ENCODE data around the gene MEF2C.

MEF2C gene

DNA sequence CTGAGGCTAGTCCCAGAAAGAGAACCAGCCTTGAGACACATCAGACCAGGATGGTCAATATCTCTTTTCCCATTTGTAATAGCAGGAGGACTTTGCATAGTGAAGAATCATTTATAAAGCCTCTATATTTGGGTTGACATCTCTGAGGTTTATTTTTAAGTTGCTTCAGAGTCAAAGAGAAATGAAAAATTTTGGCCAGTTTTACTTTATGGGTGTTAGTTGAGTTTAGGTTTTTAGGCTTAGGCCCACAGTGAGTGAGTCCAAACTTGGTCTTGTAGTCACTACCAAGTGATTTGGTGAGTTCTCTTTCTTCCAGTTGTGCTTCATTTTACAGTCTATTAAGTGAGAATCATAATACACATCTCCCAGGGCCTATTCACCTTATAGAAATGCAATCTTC lies 5.3 kb upstream of the MEF2C start:
- DNase-seq = no peak

DNA sequence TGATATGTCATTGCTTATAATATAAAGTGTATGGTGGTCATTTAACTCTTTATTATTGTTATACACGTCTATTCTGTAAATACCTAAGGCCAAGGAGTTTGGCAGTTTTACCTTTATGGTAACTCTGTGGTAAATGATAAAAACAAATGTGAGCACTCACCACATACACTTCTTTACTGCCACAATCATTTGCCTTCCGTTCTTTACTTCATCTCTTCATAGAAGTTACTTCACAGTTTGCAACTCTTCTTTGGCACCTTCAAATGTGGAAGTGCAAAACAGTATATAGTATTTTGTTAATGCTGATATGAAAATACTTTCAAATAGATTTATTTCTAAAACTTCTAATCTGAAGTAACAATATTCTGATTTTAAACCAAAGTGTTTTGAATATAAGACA lies 4.4 kb upstream of the MEF2C start:
- no peak for DNase-seq

DNA sequence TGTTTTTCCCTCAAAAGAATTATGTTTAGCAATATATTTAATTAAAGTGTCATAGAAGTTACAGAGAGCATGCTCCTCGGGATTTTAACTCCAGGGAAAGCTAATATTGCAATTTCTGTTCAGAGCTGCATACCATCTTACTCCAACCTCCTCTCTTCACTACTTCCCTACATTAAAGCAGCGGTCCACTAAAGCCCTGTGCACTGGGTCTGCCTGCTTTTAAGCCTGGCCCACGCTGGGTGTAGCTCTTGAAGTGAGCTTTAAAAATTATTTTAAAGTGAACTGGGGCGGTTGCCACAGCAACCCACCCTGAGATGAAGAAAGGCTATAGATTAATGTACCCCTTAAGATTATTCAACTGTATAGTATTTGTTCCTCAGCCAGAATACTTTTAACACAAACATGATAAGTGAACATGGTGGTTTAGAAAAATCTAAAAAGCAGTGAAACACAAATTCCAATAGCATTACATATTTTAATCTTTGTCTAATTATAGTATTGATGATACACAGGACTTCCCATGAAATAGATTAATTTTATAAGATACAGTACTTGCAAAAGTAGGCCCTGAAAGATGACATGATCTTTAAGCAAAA lies 3.9 kb upstream of the MEF2C start:
- DNase-seq = no peak

DNA sequence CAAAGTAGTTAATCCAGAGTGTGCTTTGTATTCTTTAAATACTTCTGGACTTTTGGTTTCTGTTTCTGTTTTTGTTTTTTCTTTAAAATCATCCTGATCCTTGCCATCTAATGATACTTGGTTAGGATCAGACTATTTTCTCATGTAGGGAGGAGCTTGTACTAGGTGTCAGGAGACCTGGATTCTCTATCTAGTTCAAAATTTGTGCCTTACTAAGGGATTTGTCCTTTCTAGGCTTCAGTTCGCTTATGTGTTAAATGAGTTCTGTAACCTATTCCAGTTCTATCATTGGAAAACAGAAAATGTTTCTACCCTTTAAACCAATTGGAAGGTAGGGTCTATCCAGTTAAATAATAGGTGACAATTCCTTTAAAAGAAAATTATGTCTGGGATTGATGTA lies 3.3 kb upstream of the MEF2C start:
- DNase-seq = no peak

DNA sequence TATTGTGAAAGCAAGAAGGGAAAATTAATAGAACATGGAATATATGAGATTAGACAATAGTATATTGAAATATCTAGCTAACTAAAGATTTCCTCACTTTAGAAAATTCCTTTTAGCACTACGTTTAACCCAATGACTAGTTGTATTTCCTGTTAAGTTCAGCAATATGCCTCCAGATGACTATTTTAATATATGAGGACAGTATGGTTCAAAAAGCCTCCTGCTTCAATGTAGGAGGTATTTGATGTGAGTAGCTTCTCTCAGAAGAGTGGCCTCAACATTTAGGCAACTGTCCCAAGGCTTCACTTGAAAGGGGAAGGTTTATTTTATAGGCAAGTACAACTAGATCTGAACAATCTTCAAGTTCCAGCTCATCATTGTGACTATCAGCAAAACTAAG lies 2.0 kb upstream of the MEF2C start:
- DNase-seq = no peak

DNA sequence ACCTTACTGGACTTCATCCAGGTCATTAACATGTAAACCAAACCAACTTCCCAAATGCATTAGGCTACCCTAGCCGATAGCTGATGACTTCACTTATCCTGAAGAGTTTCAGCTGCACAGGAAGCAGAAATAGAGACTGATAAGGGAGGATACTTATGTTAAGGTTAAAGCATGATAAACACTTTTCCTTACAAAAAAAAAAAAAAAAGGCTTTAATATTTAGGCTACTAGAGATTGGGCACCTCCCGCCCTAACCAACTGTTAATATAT lies 1.6 kb upstream of the MEF2C start:
- no peak for DNase-seq

DNA sequence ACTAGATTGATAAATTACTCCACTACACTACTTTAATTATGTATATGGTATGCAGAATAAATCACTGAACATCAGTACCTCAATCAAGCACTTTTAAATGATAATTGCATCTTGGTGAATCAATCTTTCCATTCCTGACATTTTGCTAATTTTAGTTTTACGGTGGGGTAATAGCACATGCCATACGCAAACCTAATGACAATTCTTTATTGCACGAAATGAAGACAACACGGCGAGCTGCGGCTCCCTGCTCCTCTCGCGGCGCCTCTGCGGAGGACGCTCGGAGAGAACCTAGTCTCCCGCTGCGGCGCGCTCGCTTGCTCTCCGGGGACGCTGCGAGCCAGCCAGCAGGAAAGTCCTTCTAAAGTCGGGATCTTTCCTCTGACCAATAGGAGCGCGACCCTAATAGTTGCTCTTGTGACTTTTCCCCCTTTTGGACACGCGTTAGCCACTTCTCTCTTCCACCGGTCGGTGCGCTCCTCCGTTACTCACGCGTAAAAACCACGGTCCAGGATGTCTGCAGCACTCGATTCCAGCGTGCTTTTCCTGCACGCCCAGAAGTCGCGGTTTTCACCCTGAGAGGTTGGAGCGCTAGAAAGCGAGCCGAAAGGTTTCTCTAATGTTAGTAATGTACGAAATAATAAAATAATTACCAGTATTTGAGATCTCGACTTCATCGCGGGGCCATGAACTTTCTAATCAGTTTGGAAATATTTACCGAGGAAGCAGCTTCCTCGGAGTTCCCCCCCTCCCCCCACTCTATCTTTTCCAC lies 1.0 kb upstream of the MEF2C start:
- DNase-seq = peak in 1 of 5 experiments; percentile 50

DNA sequence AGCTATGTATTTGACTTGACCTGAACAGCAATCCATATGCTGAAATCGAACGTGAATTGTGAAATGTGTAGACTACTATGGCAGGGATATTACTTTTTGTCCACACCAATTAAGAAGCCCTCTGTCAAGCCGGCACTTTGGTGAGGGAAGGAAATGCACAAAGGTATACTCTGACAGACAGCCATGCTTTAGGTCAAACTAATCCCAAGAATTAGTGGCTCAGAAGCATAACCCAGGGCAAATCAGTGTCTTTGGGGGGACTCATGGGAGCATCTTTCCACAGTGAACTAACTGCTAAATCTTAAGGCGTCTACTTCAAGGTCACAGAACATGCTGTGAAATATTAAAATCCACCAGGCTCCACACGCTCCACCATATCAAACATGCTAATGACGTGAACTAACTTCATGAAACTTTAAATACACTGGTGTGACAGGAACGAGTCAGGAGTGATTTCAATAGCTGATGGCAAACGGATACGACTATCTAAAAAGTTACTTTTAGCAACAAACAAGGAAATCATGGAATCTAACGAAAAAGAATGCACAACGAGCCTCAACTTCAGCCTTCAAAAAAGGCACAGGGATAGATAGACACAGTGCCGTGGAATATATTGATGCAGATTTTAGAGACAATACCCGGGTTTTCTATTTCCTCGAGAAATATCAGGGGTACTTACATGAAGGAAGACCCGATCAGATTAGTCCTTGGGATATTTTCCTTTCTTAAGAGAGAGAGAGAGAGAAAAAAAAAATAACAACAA lies 527 bp downstream of the MEF2C start:
- no peak for DNase-seq

DNA sequence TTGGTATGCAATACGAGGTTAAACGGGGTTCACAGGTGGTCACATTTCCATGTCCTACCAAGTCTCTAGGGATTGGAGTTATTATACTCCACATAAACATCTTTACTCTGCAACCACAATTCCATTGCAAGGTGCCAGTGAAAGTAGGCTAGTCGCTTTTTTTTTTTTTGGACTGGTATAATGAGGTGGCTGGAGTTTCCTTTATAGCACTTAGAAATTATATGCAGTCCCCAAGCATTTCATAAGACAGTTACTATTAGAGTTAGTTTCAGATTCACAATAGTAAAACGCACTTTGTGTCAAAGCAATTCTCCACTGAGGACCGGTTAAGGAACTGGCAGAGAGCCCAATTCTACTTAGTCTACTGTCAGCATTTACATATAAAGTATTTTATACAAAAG lies 1.4 kb downstream of the MEF2C start:
- no peak for DNase-seq

DNA sequence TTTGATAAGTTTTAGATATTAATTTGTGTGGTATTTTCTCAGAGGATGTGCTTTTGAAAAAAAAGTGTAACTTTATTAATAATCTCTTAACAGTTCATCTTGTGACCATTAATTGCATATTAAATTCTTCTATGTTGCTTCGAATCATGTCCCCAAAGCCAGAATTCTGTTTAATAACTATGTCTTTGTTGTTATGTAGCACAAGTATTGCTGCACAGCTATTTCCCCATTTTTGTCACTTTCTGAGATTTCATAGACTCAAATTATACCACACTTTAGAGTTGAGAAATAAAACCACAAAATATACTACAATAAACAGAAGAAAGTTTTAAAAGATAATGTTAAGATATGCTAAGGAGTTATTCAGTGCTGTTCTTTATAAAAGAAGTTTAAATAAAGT lies 2.8 kb downstream of the MEF2C start:
- DNase-seq = no peak

DNA sequence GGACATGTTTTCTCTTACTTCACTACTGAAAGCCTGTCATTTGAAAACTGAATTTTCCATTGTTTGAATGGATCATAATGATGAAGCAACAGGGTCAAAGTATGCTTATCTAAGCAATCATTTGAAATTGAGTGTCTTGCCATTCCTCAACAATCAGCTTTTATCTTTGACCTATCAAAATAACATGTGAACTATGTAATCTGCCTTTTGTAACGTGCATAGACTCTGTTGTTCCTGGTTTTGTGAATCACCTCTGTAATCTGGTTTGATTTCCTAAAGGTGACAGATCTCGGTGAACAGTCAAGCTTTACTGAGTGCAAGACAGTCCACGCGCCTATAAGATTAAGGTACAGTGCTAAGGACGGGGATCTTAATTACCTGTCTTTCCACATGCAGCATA lies 3.3 kb downstream of the MEF2C start:
- no peak for DNase-seq

DNA sequence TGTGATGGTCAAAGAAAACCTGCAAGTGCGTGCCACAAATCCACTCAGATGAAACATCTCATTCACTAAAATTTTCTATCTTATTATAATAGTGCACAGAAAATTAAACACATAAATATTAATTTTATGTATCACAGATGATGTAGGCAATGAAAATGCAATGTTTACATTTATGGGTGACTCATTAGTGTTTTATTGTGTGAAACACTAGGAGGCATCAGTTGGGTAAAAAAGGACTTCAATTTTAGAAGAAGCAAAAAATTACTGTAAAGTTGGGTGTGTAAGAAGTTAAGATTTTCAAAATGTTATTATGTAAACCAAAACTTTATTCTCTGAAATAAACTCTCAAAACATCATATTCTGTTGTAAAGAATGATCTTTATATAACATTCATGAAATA lies 4.0 kb downstream of the MEF2C start:
- no peak for DNase-seq

DNA sequence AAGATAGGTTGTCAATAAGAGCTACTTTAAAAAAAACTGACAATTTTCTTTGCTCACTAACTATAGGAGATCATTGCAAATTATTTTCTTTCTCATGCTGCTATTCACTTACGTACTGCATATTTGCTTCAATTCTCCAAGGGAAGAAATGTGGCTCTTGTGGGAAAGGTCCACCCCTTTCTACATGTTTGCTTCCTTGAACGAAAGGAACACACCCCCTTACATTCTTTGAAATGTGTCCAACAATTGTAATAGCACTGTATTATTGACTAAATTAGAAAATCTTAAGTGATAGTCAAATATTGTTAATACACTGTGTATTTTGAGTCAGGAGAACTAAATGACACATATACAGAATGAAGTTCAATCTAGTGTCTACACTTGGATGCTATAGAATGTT lies 5.2 kb downstream of the MEF2C start:
- DNase-seq = no peak

DNA sequence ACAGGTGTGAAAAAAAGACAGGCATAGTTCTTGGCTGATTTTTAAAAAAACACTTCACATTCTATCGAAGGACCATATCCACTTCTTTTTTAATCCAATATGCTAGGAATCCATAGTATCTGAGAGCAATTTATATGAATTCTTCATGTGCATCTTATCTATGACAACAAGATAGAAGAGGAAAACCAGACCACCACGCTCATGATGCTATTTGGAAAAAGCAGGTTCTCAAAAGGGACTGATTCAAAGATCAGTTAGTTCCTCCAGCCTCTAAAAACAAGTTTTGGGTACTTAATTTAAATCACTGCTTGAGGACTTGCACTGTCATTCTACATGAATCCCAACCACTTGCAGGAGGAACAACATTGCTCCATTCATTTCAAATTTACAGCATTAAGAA lies 6.3 kb downstream of the MEF2C start:
- DNase-seq = no peak

DNA sequence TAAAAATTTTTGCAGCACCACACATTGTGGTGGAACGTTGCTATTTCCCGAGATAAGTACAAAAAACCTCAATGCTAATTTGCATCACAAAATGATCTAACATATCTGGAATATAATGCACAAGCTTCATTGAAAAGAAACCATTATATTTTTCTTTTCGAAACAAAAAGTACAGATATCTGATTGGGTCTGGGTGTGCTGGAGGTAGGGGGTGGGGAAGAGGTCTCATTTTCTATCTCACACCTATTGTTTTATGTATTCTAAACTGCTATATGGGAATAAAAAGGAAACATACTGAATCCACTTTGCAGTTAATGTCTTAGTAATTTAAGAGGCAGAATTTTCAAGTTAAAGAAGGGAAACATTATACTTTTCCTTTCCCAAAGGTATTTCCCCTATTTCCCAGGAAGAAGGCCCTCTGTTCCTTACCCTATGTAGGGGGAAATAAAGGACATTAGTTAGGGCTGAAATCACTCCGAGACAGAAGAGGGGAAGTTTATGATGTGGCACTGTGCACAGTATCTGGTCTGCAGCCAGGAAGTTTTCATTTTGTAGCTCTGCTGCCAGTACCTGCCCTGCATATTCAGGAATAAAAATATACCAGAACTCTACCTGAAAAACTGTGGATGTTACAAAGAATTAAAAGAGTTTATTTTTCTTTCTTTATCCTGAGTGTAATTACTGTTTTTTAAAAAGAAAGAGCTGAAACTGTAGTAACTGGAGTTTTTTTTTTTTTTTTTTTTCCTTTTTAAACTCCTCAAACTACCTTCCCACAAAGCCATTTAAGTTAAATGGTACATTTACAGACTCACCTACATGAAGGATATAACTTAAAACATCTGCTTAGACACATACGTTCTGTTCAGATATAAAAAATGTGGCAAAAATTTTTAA lies 7.4 kb downstream of the MEF2C start:
- DNase-seq = no peak

DNA sequence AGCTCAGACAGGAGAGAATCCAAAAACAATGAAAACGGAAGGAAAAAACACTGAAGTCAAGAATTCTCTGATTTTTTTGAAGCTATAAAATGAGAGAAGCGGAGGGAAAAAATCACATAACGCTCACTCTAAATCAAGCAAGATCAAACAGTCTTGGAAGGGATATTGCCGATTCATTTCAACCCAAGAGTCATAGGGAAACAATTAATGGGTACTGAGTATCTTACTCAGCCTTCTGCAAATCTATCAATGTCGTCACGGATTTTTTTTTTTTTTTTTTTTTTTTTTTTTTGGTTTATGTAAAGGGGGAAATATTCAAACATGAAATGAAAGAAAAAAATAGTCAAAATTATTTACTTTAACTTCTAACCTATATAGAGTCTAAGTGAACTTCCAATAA lies 9.5 kb downstream of the MEF2C start:
- no peak for DNase-seq

DNA sequence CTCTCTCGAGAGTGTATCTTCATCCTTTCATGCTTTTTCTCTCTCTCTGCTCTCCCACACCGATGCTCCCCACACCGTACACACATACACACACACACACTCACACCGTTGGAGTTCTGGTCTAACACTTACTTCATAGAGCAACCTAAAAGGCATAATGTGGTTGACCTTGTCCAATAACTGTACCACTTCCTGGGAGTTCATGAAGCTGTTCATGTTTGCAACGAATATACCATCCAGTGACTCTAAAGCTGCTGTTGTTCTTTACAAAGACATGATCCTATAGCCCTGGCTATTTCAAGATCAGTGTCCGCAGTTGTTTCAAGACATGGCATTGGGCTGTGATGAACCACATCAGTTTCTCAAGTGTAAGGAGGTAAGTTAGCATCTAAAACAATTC lies 10.0 kb downstream of the MEF2C start:
- DNase-seq = no peak

DNA sequence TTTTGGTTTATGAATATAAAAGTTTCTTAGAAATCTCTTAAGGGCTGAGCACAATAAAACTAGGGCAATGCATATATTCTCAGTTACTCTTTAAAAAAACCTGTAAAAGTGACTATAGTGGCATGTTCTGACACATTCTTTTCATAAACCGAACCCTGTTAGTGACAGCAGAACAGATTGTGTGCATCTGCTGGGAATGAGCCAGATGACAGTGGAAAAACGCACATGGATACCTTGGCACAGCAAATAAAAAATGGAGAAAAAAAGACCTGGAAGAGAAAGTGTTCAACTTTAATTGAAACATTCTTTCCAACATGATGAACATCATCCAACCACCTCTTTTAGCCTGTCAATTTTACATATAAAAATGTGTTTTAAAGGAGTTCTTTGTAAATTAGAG lies 12.7 kb downstream of the MEF2C start:
- DNase-seq = no peak

DNA sequence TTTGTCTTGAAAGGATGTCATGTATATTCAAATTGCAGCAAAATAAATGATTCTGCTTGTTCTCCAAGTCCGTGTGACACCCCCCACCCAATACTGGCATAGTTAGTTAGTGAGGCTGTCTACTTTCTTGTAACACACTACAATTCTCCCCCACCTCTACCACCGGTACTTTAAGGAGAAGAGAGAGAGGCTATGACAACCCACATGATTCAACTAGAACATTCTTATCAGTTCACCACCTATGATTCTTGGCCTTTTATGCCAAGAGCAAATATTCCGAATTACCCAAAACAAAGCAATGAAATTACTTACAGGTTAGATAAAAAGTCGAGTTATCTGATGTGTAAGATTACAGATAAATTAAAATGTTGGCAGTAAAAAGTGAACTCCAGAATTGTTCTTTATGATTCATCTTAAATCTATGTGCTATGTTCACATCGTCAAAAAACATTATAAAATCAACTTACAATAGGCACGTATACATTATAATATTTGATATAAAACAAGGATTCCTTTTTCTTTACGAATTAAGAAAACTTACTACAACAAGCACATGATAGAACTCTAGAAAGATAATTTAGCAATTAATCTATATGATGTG lies 14.4 kb downstream of the MEF2C start:
- DNase-seq = no peak

DNA sequence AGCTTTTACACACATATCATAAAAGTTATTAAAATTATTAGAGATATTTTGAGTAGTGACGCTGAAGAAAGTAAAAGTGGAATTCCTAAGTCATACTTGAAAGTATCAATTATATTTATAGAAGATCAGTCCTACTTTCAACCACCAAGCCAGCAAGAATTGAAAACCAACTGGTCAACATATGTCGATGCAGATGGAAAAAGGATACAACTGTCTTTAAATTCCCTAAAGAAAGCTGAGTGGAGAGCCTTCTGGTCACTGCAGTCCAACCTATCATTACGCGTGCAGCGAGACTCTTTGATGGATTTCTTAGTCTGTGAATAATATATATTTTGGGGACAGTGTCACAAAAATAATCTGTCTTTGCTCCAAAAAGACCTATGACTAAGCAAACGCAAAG lies 15.3 kb downstream of the MEF2C start:
- DNase-seq = no peak

DNA sequence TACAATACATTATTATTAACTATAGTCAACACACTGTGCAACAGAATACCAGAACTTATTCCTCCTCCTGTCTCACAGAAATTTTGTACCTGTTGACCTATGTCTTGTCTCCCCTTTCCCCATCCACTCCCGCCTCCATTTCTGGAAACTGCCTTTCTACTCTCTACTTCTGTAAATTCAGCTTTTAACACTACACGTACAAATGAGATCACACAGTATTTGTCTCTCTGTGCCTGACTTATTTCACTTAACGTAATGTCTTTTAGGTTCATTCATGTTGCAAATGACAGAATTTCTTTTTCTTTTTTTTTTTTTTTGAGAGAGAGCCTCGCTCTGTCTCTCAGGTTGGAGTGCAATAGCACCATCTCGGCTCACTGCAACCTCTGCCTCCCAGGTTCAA lies 19.5 kb downstream of the MEF2C start:
- DNase-seq = no peak

DNA sequence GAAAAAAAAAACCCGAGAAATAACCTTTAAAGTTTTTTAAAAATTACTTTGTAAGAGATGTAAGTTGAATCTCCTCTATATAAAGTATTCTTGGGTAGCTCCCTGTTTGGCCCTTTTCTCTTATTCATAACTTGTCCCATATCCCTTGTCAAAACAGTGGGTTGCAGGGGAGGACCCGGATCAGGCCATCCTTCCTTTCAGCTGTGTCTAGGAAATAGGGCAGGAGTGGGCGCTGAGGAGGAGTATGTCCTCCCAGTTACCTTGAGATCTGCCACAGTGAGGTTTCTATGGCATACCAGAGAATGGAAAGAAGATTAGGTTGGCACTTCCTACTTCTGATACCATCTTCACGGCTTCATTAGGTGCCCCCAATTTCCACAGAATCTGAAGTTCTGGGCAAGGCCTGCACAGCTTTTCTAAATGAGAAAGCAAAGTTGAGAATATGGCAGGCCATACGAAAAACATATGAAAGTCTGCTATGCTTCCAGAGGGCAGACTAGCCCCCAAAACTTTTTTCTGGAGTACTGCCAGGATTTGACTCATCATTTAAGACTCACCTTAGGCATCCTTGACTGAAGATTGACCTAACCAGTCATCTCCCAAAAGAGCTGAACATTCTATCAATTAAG lies 20.3 kb downstream of the MEF2C start:
- DNase-seq = no peak

DNA sequence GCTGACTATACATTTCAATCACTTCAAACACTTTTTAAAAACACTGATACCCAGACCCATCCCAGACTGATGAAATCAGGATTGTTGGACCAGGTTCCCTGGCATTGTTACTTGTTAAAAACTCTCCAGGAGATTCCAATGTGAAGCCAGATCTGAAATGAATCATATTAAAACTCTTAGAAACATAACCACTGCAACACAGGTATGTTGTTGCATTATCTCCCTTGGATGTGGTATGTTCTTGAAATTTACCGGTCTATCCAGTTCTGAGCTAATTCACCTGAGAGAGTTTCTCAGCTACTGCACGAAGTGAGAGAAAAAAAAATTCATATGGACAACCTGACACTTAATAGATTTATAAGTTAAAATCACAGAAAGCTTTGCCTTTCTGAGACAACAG lies 21.8 kb downstream of the MEF2C start:
- DNase-seq = no peak

Data from T-helper 2 cell (primary cell).